Dendritic cell treated with granulocyte-macrophage colony-stimulating factor and Interleukin-4, amounts not matched to agents 40 ng/mL and 50 ng/mL, for 4 days (primary cell): ENCODE results near the gene ALCAM.
"Not testable (repeated sequence)": the region's sequence is repeated elsewhere in the genome, so short reads cannot be mapped to it uniquely, and the experiment has no call there.

Experiments
- H3K27ac Mint-ChIP-seq: one replicate; pipeline ENCODE4 v1.8.0; 2022; ENCODE audit warnings: mild to moderate bottlenecking, mixed read lengths
- H3K27me3 Mint-ChIP-seq: one replicate; pipeline ENCODE4 v1.8.0; 2022; ENCODE audit warnings: mild to moderate bottlenecking, mixed read lengths
- H3K36me3 Mint-ChIP-seq: one replicate; pipeline ENCODE4 v1.8.0; 2022; ENCODE audit warnings: low read depth, mixed read lengths
- H3K4me1 Mint-ChIP-seq: one replicate; pipeline ENCODE4 v1.8.0; 2022; ENCODE audit warnings: low read depth, mixed read lengths
- H3K4me3 Mint-ChIP-seq: one replicate; pipeline ENCODE4 v1.8.0; 2022; ENCODE audit warnings: mild to moderate bottlenecking, moderate library complexity, mixed read lengths
- H3K9me3 Mint-ChIP-seq: one replicate; pipeline ENCODE4 v1.8.0; 2022; ENCODE audit warnings: mixed read lengths
- intact Hi-C: fragments of 100-400 bp; cut with micrococcal nuclease; formaldehyde crosslinking; loops from one replicate; pipeline ENCODE4 v1.15.0; 2022

Gene ALCAM

DNA sequence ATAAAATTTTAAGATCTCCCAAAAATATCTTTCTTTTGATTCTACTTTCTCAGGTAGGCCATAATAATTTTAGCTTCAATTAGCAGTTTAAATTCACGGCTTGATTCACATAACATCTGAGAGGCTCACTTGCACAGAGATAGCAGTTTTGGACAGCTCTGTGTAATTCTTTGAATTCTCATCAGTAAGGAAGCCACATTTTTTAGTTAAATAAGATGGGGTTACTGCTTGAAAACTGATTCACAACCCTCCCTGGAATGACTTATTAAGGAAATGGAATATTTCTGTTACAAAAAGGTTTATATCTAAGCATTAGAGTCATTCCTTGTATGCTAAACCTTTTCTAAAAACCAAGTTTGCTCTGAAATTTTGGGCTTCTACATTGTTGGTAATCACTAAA is 212.7 kb downstream of the ALCAM start:
- Mint-ChIP-seq H3K36me3 (peaks cover 11% of the 10 kb centered on the region), H3K4me1 (no peaks in the 10 kb centered on the region), H3K4me3 (no peak overlapping the region), H3K27me3 (no peaks in the 10 kb centered on the region), H3K27ac (no peak overlapping the region), H3K9me3 (no peaks in the 10 kb centered on the region)
- intact Hi-C loops = no loop called here

DNA sequence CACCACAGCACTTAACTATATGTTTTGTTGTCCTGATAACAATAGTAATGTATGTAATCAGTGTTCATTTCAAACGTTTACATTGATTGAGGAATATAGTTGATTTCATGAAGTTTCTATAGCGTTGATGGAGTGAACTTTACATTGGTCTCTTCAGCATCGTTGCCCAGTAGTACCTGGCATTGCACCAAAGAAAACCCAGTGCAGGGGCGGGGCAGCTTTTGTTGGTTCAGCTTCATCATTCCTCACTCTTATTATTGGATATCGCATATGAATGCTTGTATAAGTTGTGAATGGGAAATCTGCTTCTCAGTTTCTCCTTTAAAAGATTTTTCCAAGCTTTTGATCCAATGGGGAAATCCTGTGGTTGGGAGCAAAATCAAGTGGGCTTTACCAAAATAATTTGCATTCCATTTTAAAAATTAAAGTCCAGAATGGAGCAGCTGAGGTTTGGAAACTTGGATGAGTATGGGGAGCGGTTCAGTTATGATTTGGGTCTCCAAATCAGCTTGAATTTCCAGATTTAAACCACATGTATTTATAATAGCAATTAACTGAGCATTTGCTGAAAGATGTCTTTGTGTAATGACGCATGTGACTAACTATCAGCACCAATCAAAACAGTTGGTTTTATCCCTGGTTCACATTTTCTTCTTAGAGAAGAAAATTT is 213.7 kb downstream of the ALCAM start:
- Mint-ChIP-seq H3K9me3 (no peaks in the 10 kb centered on the region), H3K4me3 (no peak overlapping the region), H3K36me3 (peaks cover 11% of the 10 kb centered on the region)

DNA sequence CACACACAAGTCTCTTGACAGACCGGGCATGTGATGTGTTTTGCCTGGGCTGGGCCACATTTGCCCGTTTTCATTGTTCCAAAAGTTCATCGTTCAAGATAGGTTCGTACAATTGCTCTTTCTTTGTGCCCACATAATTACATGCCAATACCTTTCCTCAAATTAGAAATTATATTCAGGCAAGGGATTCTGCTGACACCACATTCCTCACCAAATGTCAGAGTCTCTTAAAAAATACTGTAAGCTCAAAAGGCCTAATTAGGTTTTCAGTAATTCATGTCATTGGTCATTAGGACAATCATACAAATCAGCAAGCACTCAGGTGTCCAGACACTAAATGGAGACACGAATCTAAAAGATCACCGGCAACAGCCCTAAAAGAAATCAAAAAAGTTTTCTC is 215.3 kb downstream of the ALCAM start:
- Mint-ChIP-seq H3K4me1 (no peaks in the 10 kb centered on the region), H3K36me3 (peaks cover 1% of the 10 kb centered on the region), H3K27me3 (no peaks in the 10 kb centered on the region), H3K27ac (no peak overlapping the region), H3K4me3 (no peak overlapping the region), H3K9me3 (no peaks in the 10 kb centered on the region)
- intact Hi-C loops = no loop called here

More for the DNA sequence above, 213.7 kb downstream of the ALCAM start:
- Mint-ChIP-seq H3K27me3 (no peaks in the 10 kb centered on the region), H3K27ac (no peak overlapping the region), H3K4me1 (no peaks in the 10 kb centered on the region)
- intact Hi-C loops = no loop called here

DNA sequence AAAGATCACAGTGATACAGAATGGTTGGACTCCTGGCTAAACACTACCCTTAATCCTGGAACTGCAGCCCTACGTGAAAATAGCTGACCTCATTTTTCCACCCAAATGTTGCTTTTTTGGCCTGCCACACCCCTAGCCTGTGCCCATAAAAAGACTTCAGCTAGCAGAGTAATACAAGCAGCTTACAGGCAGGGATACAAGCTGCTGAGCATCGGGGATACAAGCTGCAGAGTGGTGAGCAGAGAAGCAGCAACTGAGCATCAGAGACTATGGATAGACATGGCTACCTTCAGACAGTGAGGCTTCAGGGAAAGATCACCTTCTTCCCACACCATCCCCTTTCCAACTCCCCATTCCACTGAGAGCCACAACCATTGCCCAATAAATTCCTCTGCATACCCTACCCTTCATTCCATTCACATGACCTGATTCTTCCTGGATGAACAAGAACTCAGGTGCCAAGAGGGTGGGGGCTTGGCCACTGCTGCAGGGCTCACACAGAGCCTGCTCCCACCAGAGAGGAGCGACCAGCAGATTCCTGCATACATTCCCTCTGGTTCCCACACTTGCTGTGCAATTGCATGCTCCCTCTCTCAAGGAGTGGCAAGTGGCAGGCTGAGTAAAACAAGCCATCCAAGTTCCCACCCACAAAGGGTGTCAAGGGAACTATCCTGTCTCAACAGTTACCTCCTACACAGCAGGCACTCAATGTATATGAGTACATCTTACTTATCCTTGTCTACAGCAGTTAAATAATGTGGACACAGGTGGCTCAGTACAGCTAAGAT is 217.5 kb downstream of the ALCAM start:
- Mint-ChIP-seq H3K36me3 (no peaks in the 10 kb centered on the region), H3K9me3 (no peaks in the 10 kb centered on the region), H3K4me3 (no peak overlapping the region), H3K27me3 (no peaks in the 10 kb centered on the region), H3K27ac (no peak overlapping the region), H3K4me1 (no peaks in the 10 kb centered on the region)
- intact Hi-C loops = no loop called here

DNA sequence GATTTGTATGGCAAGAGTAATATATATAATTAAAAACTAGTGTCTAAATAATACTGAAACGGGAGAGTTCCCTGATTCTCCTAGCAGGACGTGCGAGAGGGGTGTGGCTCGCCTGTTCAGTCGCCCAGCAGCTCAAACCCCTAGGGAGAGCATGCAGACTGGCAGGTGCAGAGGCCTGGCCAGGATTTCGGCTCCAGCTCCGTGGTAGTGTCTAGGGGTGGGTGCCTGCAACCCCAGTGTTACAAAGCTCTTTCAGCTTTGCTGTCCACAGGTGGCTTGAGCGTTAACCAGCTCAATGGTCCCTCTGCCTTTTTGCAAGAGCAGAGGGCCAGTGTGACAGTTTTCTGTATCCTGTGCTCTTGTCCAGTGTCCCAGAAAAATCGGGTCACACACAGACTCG is 226.6 kb downstream of the ALCAM start:
- Mint-ChIP-seq H3K27me3 (no peaks in the 10 kb centered on the region), H3K27ac (no peak overlapping the region)

DNA sequence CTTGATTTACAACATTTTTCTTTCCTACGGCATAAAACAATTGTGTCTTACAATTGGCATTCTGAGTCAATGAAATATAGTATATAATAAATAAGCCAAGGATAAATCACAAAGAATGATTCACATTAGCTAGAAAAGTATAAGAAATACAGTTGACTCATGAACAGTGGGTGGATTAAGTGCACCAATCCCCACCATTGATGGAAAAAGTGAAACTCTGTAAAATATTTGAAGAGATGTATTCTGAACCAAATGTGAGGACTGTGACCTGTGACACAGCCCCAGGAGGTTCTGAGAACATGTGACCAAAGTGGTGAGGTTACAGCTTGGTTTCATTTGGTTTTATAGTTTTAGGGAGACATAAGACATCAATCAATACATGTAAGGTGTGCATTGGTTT is 227.5 kb downstream of the ALCAM start:
- Mint-ChIP-seq H3K27me3 (no peaks in the 10 kb centered on the region), H3K9me3 (peaks cover 22% of the 10 kb centered on the region), H3K4me1 (no peaks in the 10 kb centered on the region), H3K36me3 (no peaks in the 10 kb centered on the region), H3K27ac (no peak overlapping the region), H3K4me3 (no peak overlapping the region)
- intact Hi-C loops = no loop called here

More for the DNA sequence above, 226.6 kb downstream of the ALCAM start:
- Mint-ChIP-seq H3K4me1 (no peaks in the 10 kb centered on the region), H3K36me3 (no peaks in the 10 kb centered on the region), H3K9me3 (peaks cover 22% of the 10 kb centered on the region), H3K4me3 (no peak overlapping the region)
- intact Hi-C loops = no loop called here

DNA sequence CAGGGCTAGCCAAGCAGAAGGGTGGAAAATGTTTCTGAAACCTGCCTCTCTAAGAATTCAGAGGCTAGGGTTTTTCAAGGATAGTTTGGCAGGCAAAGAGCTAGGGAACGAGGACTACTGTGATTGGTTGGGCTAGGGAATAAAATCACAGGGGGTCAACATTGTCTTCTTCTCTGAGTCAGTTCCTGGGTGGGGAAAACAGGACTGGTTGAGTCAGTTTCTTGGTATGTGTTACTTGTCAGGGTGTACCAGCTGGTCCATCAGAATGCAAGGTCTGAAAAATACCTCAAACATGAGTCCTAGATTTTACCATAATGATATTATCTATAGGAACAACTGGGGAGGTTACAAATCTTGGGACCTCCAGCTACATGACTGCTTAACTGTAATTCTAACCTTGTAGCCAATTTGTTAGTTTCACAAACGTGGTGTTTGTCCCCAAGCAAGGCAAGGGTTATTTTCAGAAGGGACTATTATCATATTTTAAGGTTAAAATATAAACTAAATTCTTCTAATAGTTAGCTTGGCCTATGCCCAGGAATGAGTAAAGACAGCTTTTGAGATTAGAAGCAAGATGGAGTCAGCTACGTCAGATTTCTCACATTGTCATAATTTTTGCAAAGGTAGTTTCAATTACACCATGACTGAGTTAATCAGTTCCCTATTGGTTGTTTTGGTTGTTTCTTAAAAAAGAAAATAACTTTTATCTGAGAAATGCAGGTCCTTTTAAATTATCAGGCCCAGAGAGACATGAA is 231.5 kb downstream of the ALCAM start:
- H3K27me3 Mint-ChIP-seq = no peaks in the 10 kb centered on the region
- peaks cover 10% of the 10 kb centered on the region for H3K9me3 Mint-ChIP-seq
- H3K27ac Mint-ChIP-seq = no peak overlapping the region
- intact Hi-C loops = no loop called here
- H3K4me3 Mint-ChIP-seq = no peak overlapping the region
- H3K36me3 Mint-ChIP-seq = no peaks in the 10 kb centered on the region
- no peaks in the 10 kb centered on the region for H3K4me1 Mint-ChIP-seq

DNA sequence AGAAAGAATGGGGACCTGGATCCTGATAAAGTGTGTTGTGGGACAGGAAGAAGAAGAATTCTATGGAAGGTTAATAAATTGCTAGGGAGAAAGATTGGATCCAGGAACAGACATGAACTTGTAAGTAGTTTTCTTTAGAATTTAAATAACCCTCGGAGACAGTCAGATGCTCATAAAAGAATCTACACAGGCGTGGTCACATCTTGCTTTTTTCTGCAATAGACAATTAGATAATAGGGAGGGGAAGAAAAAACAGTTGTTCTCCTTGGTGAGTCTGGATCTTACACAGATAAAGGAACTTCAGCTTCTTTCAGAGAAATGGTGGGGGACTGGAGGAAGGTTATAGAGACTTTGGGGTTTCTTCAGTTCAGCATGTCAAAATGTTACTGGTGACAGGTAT is 232.6 kb downstream of the ALCAM start:
- no peak overlapping the region for H3K27ac Mint-ChIP-seq
- no peaks in the 10 kb centered on the region for H3K27me3 Mint-ChIP-seq
- no peaks in the 10 kb centered on the region for H3K4me1 Mint-ChIP-seq
- H3K36me3 Mint-ChIP-seq = no peaks in the 10 kb centered on the region
- intact Hi-C loops = no loop called here
- H3K9me3 Mint-ChIP-seq = peaks cover 6% of the 10 kb centered on the region
- H3K4me3 Mint-ChIP-seq = no peak overlapping the region

DNA sequence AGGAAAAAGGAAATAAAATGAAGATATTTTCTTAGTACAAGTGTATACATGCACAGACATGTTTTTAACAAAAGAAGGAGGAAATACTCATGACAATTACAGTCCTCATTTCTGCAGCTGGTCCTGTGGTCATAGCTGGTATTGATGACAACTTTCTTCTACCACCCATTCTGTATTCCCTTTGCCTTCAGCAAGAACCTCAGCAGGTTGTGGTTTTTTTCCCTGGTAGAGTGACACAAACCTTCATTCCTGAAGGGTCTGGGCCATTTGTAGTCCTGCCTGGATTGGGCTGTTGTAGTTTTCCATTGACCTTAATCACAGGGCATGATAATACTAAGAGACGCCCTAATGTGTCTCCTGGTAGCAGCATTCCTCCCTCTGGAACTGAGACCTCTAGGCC is 235.0 kb downstream of the ALCAM start:
- H3K27ac Mint-ChIP-seq, intact Hi-C loops, H3K9me3 Mint-ChIP-seq, H3K4me1 Mint-ChIP-seq, H3K4me3 Mint-ChIP-seq, H3K36me3 Mint-ChIP-seq, H3K27me3 Mint-ChIP-seq: not testable (repeated sequence)

DNA sequence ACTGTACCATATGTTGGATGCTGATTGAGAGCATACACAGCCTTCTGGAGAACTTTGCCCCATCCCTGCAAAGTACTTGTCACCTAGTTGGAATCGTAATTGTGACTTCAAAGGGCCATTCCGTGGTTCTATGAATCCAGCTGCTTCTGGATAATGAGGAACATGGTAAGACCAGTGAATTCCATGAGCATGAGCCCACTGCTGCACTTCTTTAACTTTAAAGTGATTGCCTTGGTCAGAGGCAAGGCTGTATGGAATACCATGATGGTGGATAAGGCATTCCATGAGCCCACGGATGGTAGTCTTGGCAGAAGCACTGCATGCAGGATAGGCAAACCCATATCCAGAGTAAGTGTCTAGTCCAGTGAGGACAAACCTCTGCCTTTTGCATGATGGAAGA is 235.6 kb downstream of the ALCAM start:
- H3K4me1 Mint-ChIP-seq, H3K9me3 Mint-ChIP-seq, H3K27me3 Mint-ChIP-seq, H3K36me3 Mint-ChIP-seq, H3K4me3 Mint-ChIP-seq, intact Hi-C loops, H3K27ac Mint-ChIP-seq: not testable (repeated sequence)

DNA sequence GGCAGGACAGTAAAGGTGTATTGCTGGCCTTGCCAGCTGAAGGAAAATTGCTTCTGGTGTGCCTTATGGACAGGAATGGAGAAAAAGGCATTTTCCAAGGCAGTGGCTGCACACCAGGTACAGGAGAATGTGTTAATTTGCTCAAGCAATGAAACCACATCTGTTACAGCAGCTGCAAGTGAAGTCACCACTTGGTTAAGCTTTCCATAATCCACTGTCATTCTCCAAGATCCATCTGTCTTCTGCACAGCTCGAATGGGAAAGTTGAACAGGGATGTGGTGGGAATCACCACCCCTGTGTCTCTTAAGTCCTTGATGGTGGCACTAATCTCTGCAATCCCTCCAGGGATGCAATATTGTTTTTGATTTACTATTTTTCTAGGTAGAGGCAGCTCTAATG is 236.8 kb downstream of the ALCAM start:
- H3K4me3 Mint-ChIP-seq, H3K27me3 Mint-ChIP-seq, H3K27ac Mint-ChIP-seq, H3K36me3 Mint-ChIP-seq, H3K4me1 Mint-ChIP-seq, H3K9me3 Mint-ChIP-seq, intact Hi-C loops: not testable (repeated sequence)

DNA sequence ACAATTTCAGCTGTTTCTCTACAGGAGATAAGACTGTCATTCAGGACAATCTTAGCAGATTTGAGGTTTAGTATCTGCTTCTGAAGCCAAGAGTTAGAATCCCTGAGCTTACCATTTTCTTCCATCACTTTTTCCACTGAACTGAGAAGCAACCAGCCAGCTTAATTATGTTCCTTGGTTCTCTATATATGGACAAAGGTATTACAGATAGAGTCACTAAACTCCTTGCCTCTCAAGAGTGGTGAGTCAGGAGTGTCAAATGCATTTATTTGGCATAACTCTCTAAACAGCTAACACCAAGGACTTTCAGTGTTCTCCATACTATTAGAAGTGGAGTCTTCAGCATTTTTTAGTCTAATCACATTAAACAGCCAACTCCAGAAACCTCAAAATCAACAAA is 239.3 kb downstream of the ALCAM start:
- H3K9me3 Mint-ChIP-seq = no peaks in the 10 kb centered on the region
- intact Hi-C loops = no loop called here
- no peaks in the 10 kb centered on the region for H3K4me1 Mint-ChIP-seq
- H3K4me3 Mint-ChIP-seq = no peak overlapping the region
- no peaks in the 10 kb centered on the region for H3K27me3 Mint-ChIP-seq
- H3K27ac Mint-ChIP-seq = no peak overlapping the region
- no peaks in the 10 kb centered on the region for H3K36me3 Mint-ChIP-seq

DNA sequence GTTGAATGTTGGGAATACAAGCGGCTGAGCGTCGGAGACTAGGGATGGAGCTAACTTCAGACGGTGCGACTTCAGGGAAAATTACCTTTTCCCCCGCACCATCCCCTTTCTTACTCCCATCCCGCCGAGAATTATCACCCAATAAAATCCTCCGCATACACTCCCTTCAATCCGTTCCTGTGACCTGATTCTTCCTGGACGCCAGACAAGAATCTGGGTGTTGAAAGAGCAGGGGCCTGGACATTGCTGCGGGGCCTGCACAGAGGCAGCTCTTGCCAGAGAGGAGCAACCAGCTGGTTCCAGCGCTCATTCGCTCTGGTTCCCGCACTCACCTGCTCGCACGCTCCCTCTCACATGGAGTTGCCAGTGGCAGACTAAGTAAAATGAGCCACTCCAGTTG is 241.9 kb downstream of the ALCAM start:
- Mint-ChIP-seq H3K27ac (no peak overlapping the region), H3K9me3 (no peaks in the 10 kb centered on the region), H3K4me1 (no peaks in the 10 kb centered on the region), H3K27me3 (no peaks in the 10 kb centered on the region), H3K36me3 (no peaks in the 10 kb centered on the region), H3K4me3 (no peak overlapping the region)
- intact Hi-C loops = no loop called here

DNA sequence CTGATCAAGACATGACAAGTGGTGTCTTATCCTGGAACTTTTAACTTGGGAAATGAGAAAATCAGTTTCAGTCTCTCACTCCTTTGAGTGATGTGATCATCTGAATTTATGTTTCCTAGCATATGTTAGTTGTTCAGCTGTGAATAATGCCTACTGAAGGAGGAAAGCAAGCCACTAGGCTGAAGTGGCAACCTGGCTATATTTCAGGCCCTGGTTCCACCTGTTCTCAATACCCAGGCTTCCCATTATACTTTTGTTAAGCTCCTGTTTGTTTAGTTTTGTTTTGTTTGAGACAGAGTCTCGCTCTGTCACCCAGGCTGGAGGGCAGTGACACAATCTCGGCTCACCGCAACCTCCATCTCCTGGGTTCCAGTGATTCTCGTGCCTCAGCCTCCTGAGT is 243.8 kb downstream of the ALCAM start:
- Mint-ChIP-seq H3K9me3 (no peaks in the 10 kb centered on the region), H3K36me3 (no peaks in the 10 kb centered on the region), H3K4me1 (no peaks in the 10 kb centered on the region), H3K27ac (no peak overlapping the region), H3K27me3 (no peaks in the 10 kb centered on the region), H3K4me3 (no peak overlapping the region)
- intact Hi-C loops = no loop called here
